Lung (tissue), 12 donors: ENCODE measurements around the gene FBXO28. TPM values are rescaled to one million over a fixed set of nuclear protein-coding genes. Genes with fewer than 3 reads are reported as not detected.

Experiments used
- ATAC-seq: fragments of 200-7000 bp; cut with Tn5 transposase; one replicate; pipeline ENCODE4 v1.9.1; 2020; ENCODE audit warnings: moderate number of reproducible peaks; ENCODE audit not compliant: insufficient read depth, low FRiP score
- DNase-seq, 3 donors: peaks; one replicate each; pipeline ENCODE4 v3.0.0-alpha.2; 2013 to 2017
- H3K27ac ChIP-seq, 2 donors: one replicate each; pipeline ENCODE4 v1.5.1; 2013; ENCODE audit warnings: mild to moderate bottlenecking in 2 of 2, moderate library complexity in 2 of 2, control low read depth in 1 of 2, inconsistent platforms in 1 of 2, low read depth in 1 of 2, low read length in 1 of 2
- H3K27me3 ChIP-seq, 3 donors: one replicate each; pipeline ENCODE4 v1.5.1; 2013; ENCODE audit warnings: low read length in 2 of 3; ENCODE audit not compliant: control insufficient read depth in 3 of 3, insufficient read depth in 3 of 3
- H3K36me3 ChIP-seq, 4 donors: one replicate each; pipeline ENCODE4 v1.5.1; 2013; ENCODE audit warnings: low read length in 4 of 4, mild to moderate bottlenecking in 1 of 4, moderate library complexity in 1 of 4; ENCODE audit not compliant: control insufficient read depth in 4 of 4, insufficient read depth in 4 of 4
- H3K4me1 ChIP-seq, 5 donors: one replicate each; pipeline ENCODE4 v1.5.1; 2013; ENCODE audit warnings: low read length in 5 of 5, mild to moderate bottlenecking in 2 of 5, moderate library complexity in 1 of 5; ENCODE audit not compliant: control insufficient read depth in 5 of 5, insufficient read depth in 5 of 5
- H3K4me3 ChIP-seq: one replicate; pipeline ENCODE4 v1.5.1; 2013; ENCODE audit warnings: mild to moderate bottlenecking, control low read depth, moderate library complexity
- H3K9ac ChIP-seq, 2 donors: one replicate each; pipeline ENCODE4 v1.5.1; 2013; ENCODE audit warnings: low read length in 2 of 2, control low read depth in 1 of 2; ENCODE audit not compliant: insufficient read depth in 1 of 2
- H3K9me3 ChIP-seq, 4 donors: one replicate each; pipeline ENCODE4 v1.5.1; 2013; ENCODE audit warnings: low read length in 3 of 4, mild to moderate bottlenecking in 1 of 4, moderate library complexity in 1 of 4; ENCODE audit not compliant: control insufficient read depth in 4 of 4, insufficient read depth in 3 of 4
- WGBS, 2 donors: extraction: QIAGEN DNeasy Blood & Tissue Kit; methylation state at CpG; one replicate each; pipeline ENCODE4 v1.1.7; 2013; 5-methylcytosine and 5-hydroxymethylcytosine counted together
- polyA plus RNA-seq, 2 donors: library from polyadenylated mRNA; stranded (reverse); fragments of 200-250 nt; gene quantifications; one replicate each; pipeline ENCODE4 v1.2.1, GENCODE V29; 2013
- total RNA-seq, 2 donors: library from RNA; depleted of rRNA in 1 of 2; stranded (reverse); fragments of >200 nt in 1 of 2; gene quantifications; one replicate each; pipeline ENCODE4 v1.2.1, GENCODE V29; 2014 to 2021
- TF ChIP-seq, protein P1 (sequence below): IDR thresholded peaks from 2 replicates; pipeline ENCODE4 v1.5.1; 2012; ENCODE audit warnings: mild to moderate bottlenecking; ENCODE audit errors: control extremely low read depth, extremely low read depth
- donor health status: control.
- donor health status: control.
- donor health status: Bipolar disorder and iron deficiency.
- donor health status: healthy.
- donor health status: DM: yes; HTN: yes; CAD: no.

Gene FBXO28
- total and polyA plus RNA-seq, 4 donors = 10.1 to 41.5 (median 19.7) TPM

DNA sequence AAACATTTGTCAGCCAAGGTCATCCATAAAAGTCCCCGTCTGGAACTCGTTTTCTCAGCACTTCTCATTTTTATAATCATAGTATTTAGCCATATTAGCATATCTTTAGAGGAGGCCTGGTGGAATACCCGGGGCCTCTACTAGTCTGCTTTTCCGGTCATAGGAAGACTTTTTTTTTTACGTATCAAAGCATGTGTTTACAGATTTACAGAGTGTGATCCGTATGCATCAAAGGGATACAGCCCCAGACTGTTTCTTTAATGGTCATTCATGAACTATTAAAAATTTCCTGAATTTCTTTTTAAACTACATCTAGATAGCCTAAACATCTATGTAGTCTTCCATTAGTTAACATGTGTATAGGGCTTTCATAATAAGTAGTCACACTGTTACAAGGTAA is 45.6 kb downstream of the FBXO28 start:
- 68 to 70% methylated on average over 6 of the region's 6 CpGs for WGBS, 2 donors
- Histone ChIP-seq H3K4me1 (peaks cover 0 to 22% (median 0%) of the 10 kb centered on the region in 5 donors), H3K9ac (no peak overlapping the region), H3K9me3 (no peaks in the 10 kb centered on the region), H3K27ac (no peak overlapping the region), H3K36me3 (peaks cover 8 to 23% (median 21%) of the 10 kb centered on the region in 4 donors), H3K4me3 (no peak overlapping the region), H3K27me3 (no peaks in the 10 kb centered on the region)
- DNase-seq (peak; percentile 43 to 89 (median 89)), ATAC-seq (no peak)
- TF ChIP-seq, protein P1, sequence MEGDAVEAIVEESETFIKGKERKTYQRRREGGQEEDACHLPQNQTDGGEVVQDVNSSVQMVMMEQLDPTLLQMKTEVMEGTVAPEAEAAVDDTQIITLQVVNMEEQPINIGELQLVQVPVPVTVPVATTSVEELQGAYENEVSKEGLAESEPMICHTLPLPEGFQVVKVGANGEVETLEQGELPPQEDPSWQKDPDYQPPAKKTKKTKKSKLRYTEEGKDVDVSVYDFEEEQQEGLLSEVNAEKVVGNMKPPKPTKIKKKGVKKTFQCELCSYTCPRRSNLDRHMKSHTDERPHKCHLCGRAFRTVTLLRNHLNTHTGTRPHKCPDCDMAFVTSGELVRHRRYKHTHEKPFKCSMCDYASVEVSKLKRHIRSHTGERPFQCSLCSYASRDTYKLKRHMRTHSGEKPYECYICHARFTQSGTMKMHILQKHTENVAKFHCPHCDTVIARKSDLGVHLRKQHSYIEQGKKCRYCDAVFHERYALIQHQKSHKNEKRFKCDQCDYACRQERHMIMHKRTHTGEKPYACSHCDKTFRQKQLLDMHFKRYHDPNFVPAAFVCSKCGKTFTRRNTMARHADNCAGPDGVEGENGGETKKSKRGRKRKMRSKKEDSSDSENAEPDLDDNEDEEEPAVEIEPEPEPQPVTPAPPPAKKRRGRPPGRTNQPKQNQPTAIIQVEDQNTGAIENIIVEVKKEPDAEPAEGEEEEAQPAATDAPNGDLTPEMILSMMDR = no peak

DNA sequence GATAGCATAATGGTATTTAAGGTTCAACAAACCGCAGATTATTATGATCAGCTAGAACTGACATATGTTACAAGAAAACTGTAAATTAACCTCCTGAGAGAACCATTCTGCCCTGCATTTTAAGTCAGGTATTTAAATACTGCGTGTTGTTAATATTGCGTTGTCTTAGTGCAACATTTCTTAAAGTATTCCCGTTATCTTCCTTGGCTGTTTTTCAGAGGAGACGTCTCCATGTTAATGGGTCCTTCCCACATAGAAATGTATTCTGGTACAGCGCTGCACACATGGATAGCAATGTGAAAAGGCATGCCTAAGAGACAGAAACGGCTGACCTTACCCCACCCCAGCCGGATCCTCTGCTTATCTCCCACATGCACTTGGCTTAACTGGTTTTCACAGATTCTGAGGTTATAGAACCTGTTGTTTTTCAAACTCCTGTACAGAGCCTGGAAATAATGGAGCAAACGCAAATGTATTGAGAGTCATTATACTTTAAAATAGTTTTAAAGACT is 46.3 kb downstream of the FBXO28 start:
- TF ChIP-seq, protein P1 = no peak

DNA sequence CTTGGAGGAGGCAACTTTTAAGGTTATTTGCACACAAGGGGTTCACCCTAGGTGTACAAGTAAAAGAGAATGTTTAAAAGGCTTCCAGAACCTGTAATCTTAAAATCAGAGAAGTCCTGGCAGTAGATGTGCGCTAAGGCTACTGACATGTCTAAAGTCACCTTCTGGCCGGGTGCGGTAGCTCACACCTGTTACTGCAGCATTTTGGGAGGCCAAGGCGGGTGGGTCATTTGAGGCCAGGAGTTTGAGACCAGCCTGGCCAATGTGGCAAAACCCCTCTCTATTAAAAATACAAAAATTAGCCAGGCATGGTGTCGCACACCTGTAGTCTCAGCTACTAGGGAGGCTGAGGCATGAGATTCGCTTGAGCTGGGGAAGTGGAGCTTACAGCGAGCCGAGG is 48.9 kb downstream of the FBXO28 start:
- Histone ChIP-seq H3K4me3 (no peak overlapping the region), H3K27me3 (no peaks in the 10 kb centered on the region), H3K9ac (no peak overlapping the region), H3K36me3 (peaks cover 3 to 11% (median 8%) of the 10 kb centered on the region in 4 donors), H3K4me1 (peaks cover 0 to 22% (median 0%) of the 10 kb centered on the region in 5 donors), H3K27ac (no peak overlapping the region), H3K9me3 (no peaks in the 10 kb centered on the region)
- TF ChIP-seq, protein P1 = no peak
- WGBS, 2 donors = 86 to 97% methylated on average over 8 of the region's 8 CpGs
- DNase-seq (no peak), ATAC-seq (no peak)

More for the DNA sequence above, 46.3 kb downstream of the FBXO28 start:
- Histone ChIP-seq H3K4me1 (peaks cover 0 to 22% (median 0%) of the 10 kb centered on the region in 5 donors), H3K27me3 (no peaks in the 10 kb centered on the region), H3K9me3 (no peaks in the 10 kb centered on the region), H3K4me3 (no peak overlapping the region), H3K27ac (no peak overlapping the region), H3K9ac (no peak overlapping the region), H3K36me3 (peaks cover 8 to 23% (median 21%) of the 10 kb centered on the region in 4 donors)
- no peak for ATAC-seq
- 86 to 91% methylated on average over 9 of the region's 9 CpGs for WGBS, 2 donors
- DNase-seq = no peak

DNA sequence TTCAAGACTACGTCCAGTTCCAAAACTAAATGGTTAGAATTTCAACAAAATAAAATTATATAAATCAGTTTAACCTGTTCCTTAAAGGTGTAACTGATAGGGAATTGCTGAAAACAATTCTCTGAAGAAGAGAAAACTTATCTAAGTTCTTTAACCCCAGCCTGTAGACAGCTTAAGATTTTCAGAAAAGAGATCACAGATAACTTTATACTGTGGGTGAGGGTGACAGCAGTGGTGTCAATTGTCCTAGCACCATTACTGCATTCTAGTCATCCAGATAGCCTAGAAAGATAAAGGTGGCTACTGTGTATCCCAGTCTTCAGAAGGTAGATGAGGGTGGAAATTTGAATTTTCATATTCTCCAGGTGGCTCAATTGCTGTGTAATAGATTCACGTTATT is 49.4 kb downstream of the FBXO28 start:
- Histone ChIP-seq H3K4me1 (peaks cover 0 to 22% (median 0%) of the 10 kb centered on the region in 5 donors), H3K9ac (no peak overlapping the region), H3K4me3 (no peak overlapping the region), H3K9me3 (no peaks in the 10 kb centered on the region), H3K27ac (no peak overlapping the region), H3K36me3 (peaks cover 2 to 9% (median 7%) of the 10 kb centered on the region in 4 donors), H3K27me3 (no peaks in the 10 kb centered on the region)
- ATAC-seq (no peak), DNase-seq (no peak)
- TF ChIP-seq, protein P1 = no peak
- WGBS, 2 donors = 60 to 62% methylated on average over 2 of the region's 2 CpGs
